Loucy (cell line): Measurements from ENCODE around the gene STOML2.

Experiments
- H2AFZ ChIP-seq: fragments of 200-600 bp; sonication (generic); 2 replicates; pipeline ENCODE4 v1.6.0; 2016; ENCODE audit warnings: antibody characterized with exemption, mild to moderate bottlenecking, low read length, moderate library complexity
- H3F3A ChIP-seq: fragments of 200-600 bp; 2 replicates; pipeline ENCODE4 v1.6.0; 2016; ENCODE audit warnings: antibody characterized with exemption, low read depth, mild to moderate bottlenecking
- H3K27me3 ChIP-seq: fragments of 200-600 bp; sonication (generic); 2 replicates; pipeline ENCODE4 v1.6.1; 2014; ENCODE audit warnings: low read length, mild to moderate bottlenecking; ENCODE audit not compliant: insufficient read depth, poor library complexity, severe bottlenecking
- H3K36me3 ChIP-seq: fragments of 200-600 bp; sonication (generic); 2 replicates; pipeline ENCODE4 v1.6.1; 2016; ENCODE audit warnings: low read length; ENCODE audit not compliant: insufficient read depth
- H3K4me1 ChIP-seq: fragments of 200-600 bp; sonication (generic); 2 replicates; pipeline ENCODE4 v1.5.1; 2014; ENCODE audit warnings: low read length, mild to moderate bottlenecking; ENCODE audit not compliant: insufficient read depth, poor library complexity, severe bottlenecking
- H3K4me2 ChIP-seq: fragments of 200-600 bp; sonication (generic); 2 replicates; pipeline ENCODE4 v1.6.0; 2014; ENCODE audit warnings: antibody characterized with exemption, low read length, low read depth, mild to moderate bottlenecking; ENCODE audit not compliant: poor library complexity, severe bottlenecking
- H3K4me3 ChIP-seq: fragments of 200-600 bp; sonication (generic); 2 replicates; pipeline ENCODE4 v1.5.1; 2014; ENCODE audit warnings: low read length, mild to moderate bottlenecking, mixed read lengths; ENCODE audit not compliant: poor library complexity, severe bottlenecking
- H3K79me2 ChIP-seq: fragments of 200-600 bp; sonication (generic); 2 replicates; pipeline ENCODE4 v1.6.1; 2014; ENCODE audit warnings: low read length; ENCODE audit not compliant: insufficient read depth
- H3K9ac ChIP-seq: fragments of 200-600 bp; sonication (generic); 2 replicates; pipeline ENCODE4 v1.6.0; 2014; ENCODE audit warnings: mild to moderate bottlenecking, low read depth, low read length, moderate library complexity; ENCODE audit not compliant: poor library complexity, severe bottlenecking
- H3K9me2 ChIP-seq: fragments of 200-600 bp; sonication (generic); replicated peaks from 2 replicates; pipeline ENCODE4 v1.6.1; 2016; ENCODE audit warnings: low read depth, low read length, mixed read lengths
- H3K9me3 ChIP-seq: fragments of 200-600 bp; sonication (generic); 2 replicates; pipeline ENCODE4 v1.6.1; 2014; ENCODE audit warnings: mild to moderate bottlenecking, antibody characterized with exemption, low read length, low read depth; ENCODE audit not compliant: insufficient read depth
- H4K20me1 ChIP-seq: fragments of 200-600 bp; sonication (generic); 2 replicates; pipeline ENCODE4 v1.6.0; 2014; ENCODE audit warnings: antibody characterized with exemption, low read length, mild to moderate bottlenecking; ENCODE audit not compliant: insufficient read depth, poor library complexity, severe bottlenecking
- CTCF ChIP-seq: fragments of 200-600 bp; sonication (generic); conservative IDR thresholded peaks from 2 replicates; pipeline ENCODE4 v1.5.1; 2014; ENCODE audit warnings: mild to moderate bottlenecking, antibody characterized with exemption, low read length
- EZH2phosphoT487 ChIP-seq: fragments of 200-600 bp; IDR thresholded peaks from 2 replicates; pipeline ENCODE4 v1.6.1; 2018; ENCODE audit warnings: antibody characterized with exemption, mild to moderate bottlenecking, moderate library complexity, borderline replicate concordance

STOML2 gene

GRCh38 chr9:35140093-35140492 is 37.2 kb upstream of the STOML2 start:
- Histone ChIP-seq H4K20me1 (no peaks in the 10 kb centered on the region), H3K4me2 (no peak overlapping the region), H2AFZ (no peak overlapping the region), H3K9me3 (peaks cover 11% of the 10 kb centered on the region; the same call in 1 of the 2 replicates), H3K4me1 (no peaks in the 10 kb centered on the region), H3K4me3 (no peak overlapping the region), H3F3A (no peaks in the 10 kb centered on the region), H3K27me3 (no peaks in the 10 kb centered on the region), H3K9ac (no peak overlapping the region), H3K9me2 (no peaks in the 10 kb centered on the region), H3K36me3 (no peaks in the 10 kb centered on the region), H3K79me2 (no peaks in the 10 kb centered on the region)
- TF ChIP-seq EZH2phosphoT487 (no peak), CTCF (no peak)

GRCh38 chr9:35136866-35137265 is 33.9 kb upstream of the STOML2 start:
- Histone ChIP-seq H3K9me2 (no peaks in the 10 kb centered on the region), H3K4me1 (no peaks in the 10 kb centered on the region), H3K4me3 (no peak overlapping the region), H3F3A (no peaks in the 10 kb centered on the region), H3K9me3 (peaks cover 3% of the 10 kb centered on the region; the same call in 1 of the 2 replicates), H4K20me1 (no peaks in the 10 kb centered on the region), H3K79me2 (no peaks in the 10 kb centered on the region), H3K36me3 (no peaks in the 10 kb centered on the region), H3K9ac (no peak overlapping the region), H3K4me2 (no peak overlapping the region), H2AFZ (no peak overlapping the region), H3K27me3 (no peaks in the 10 kb centered on the region)
- TF ChIP-seq EZH2phosphoT487, result no peak
- TF ChIP-seq CTCF, result no peak

GRCh38 chr9:35135988-35136387 is 33.1 kb upstream of the STOML2 start:
- no peaks in the 10 kb centered on the region; the same call in 1 of the 2 replicates for H3K9me3 ChIP-seq
- no peak overlapping the region for H3K4me2 ChIP-seq
- H3K9me2 ChIP-seq, result no peaks in the 10 kb centered on the region
- H3F3A ChIP-seq, result no peaks in the 10 kb centered on the region
- TF ChIP-seq CTCF (no peak), EZH2phosphoT487 (no peak)
- H4K20me1 ChIP-seq, result no peaks in the 10 kb centered on the region
- no peaks in the 10 kb centered on the region for H3K79me2 ChIP-seq
- H3K4me1 ChIP-seq, result no peaks in the 10 kb centered on the region
- H3K36me3 ChIP-seq, result no peaks in the 10 kb centered on the region
- H2AFZ ChIP-seq, result no peak overlapping the region
- no peak overlapping the region for H3K4me3 ChIP-seq
- H3K9ac ChIP-seq, result no peak overlapping the region
- no peaks in the 10 kb centered on the region for H3K27me3 ChIP-seq
